ENCODE data around the gene OAF. TPM values are rescaled to one million over a fixed set of nuclear protein-coding genes. Genes with fewer than 3 reads are reported as not detected.
A peak's percentile ranks its signal among the peaks of the same experiment; 100 is the strongest.

OAF gene
- total RNA-seq, 4 donors from 2014 or later, result 29.2 to 90.1 (median 44.6) TPM

DNA sequence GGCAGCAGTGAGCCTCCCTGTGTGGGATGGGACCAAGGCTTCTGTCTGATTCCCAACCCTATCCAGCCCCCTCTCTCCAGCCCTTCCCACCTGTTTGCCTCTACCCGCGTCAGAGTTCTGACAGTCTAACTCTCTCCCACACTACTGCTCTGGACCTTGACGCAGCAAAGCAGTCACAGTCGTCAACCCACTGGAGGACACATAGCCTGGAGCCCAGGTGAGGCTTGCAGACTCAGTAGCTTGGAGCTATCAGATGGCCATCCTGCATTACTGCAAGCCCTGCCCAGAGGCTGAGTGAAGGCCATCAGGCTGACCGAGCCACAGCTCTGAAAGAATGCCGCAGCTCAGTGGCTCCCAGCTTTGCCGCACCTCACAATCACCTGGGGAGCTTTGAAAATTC is 3.7 kb downstream of the OAF start:
- Histone ChIP-seq H3K36me3 (no peaks in the 10 kb centered on the region), H3K27me3 (no peaks in the 10 kb centered on the region), H3K4me3 (no peak overlapping the region), H3K27ac (peak overlapping the region; percentile 57 to 87), H3K4me1 (peaks cover 0 to 9% of the 10 kb centered on the region in 2 donors), H3K9me3 (no peaks in the 10 kb centered on the region)
- intact Hi-C loops (cut with DNase I; ENCODE audit: low total_unique reads), result no loop called here
- TF ChIP-seq CTCF (IDR thresholded peaks at IDR 0.05) (no peak), POLR2A (IDR thresholded peaks at IDR 0.05) (no peak)
- no peak for DNase-seq

DNA sequence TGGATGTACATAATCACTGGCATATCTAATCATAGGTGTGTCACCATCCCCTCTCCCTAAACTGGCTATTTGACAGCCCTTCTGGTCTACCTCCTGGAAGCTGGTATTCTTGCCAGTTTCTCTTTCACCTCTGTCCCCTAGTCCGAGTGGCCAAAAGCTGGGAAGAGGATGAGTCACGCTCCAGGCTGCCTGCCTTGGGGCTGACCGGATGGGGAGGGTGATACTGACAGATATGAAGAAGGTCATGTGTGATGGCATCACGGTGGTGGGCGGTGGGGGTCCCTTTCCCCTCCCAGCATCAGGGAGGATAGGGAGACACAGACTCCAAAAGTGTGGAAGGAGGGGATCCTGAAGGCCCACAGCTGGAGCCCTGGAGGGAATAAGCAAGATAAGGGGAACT is 4.8 kb downstream of the OAF start:
- intact Hi-C loops (cut with DNase I; ENCODE audit: low total_unique reads), result no loop called here
- Histone ChIP-seq H3K36me3 (no peaks in the 10 kb centered on the region), H3K27ac (peak overlapping the region; percentile 70 to 71), H3K27me3 (no peaks in the 10 kb centered on the region), H3K9me3 (no peaks in the 10 kb centered on the region), H3K4me1 (peaks cover 0 to 9% of the 10 kb centered on the region in 2 donors), H3K4me3 (no peak overlapping the region)
- TF ChIP-seq CTCF (IDR thresholded peaks at IDR 0.05) (no peak), POLR2A (IDR thresholded peaks at IDR 0.05) (no peak)
- DNase-seq, result peak; percentile 59 to 62

GRCh38 chr11:120216426-120217102 is 5.7 kb downstream of the OAF start:
- TF ChIP-seq CTCF (IDR thresholded peaks at IDR 0.05) (no peak), POLR2A (IDR thresholded peaks at IDR 0.05) (no peak)
- no peaks in the 10 kb centered on the region for H3K36me3 ChIP-seq
- H3K9me3 ChIP-seq, result no peaks in the 10 kb centered on the region
- no peak overlapping the region for H3K4me3 ChIP-seq
- no peak for DNase-seq
- intact Hi-C loops (cut with DNase I; ENCODE audit: low total_unique reads), result no loop called here
- H3K4me1 ChIP-seq, result peaks cover 0 to 9% of the 10 kb centered on the region in 2 donors
- H3K27me3 ChIP-seq, result no peaks in the 10 kb centered on the region
- H3K27ac ChIP-seq, result peak overlapping the region; percentile 70 to 71

GRCh38 chr11:120217526-120217925 is 6.7 kb downstream of the OAF start:
- Histone ChIP-seq H3K4me3 (no peak overlapping the region), H3K9me3 (no peaks in the 10 kb centered on the region), H3K4me1 (peaks cover 0 to 9% of the 10 kb centered on the region in 2 donors), H3K27ac (peak overlapping the region; percentile 70 to 71), H3K27me3 (no peaks in the 10 kb centered on the region), H3K36me3 (no peaks in the 10 kb centered on the region)
- intact Hi-C loops (cut with DNase I; ENCODE audit: low total_unique reads), result no loop called here
- TF ChIP-seq POLR2A (IDR thresholded peaks at IDR 0.05) (no peak), CTCF (IDR thresholded peaks at IDR 0.05) (no peak)
- DNase-seq, result no peak

DNA sequence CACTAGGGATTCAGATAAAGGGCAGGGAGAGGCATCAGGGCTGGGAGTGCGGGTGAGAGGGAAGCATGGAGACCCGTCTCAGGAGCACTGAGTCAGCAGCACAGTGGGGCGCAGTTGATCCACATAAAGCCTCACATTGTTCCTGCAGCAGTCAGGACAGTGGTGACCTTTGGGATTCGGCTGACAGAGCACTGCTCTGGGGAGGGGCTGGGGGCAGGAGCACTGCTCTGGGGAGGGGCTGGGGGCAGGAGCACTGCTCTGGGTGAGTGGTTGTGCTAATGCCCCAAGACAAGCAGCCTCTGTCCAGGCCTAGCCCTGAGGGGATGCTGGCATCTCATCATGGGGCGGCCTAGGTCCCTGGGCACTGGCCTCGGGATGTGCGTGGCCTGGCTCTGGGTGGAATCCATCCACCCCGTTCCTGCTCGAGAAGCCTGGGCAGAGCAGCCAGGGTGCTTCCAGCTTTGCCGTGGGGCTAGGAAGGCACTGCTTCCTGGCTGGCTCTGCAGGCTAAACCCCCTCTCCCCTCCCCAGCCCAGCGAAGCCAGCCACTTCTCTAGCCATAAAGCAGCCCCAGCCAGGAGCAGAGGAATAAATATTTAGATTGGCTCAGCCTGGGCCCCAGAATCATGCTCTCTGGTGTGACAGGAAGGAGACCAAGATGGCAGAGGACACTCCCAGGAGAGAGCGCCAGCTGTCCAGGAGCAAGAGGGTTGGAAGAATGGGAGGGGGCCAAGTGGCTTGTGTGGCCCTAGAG is 7.3 kb downstream of the OAF start:
- H3K36me3 ChIP-seq, result no peaks in the 10 kb centered on the region
- peaks cover 0 to 9% of the 10 kb centered on the region in 2 donors for H3K4me1 ChIP-seq
- H3K27me3 ChIP-seq, result no peaks in the 10 kb centered on the region
- TF ChIP-seq CTCF (IDR thresholded peaks at IDR 0.05) (no peak), POLR2A (IDR thresholded peaks at IDR 0.05) (no peak)
- no peak for DNase-seq
- H3K4me3 ChIP-seq, result no peak overlapping the region
- no peaks in the 10 kb centered on the region for H3K9me3 ChIP-seq
- intact Hi-C loops (cut with DNase I; ENCODE audit: low total_unique reads), result no loop called here
- H3K27ac ChIP-seq, result peak overlapping the region; percentile 70 to 71

Data from uterus (tissue), 4 donors.